Measurements from ENCODE around the gene RNF212.
"Not testable (repeated sequence)": the region's sequence is repeated elsewhere in the genome, so short reads cannot be mapped to it uniquely, and the experiment has no call there.

The RNF212 gene

GRCh38 chr4:1060121-1060520, 53.2 kb downstream of the RNF212 start:
- DNase-seq: no peak

DNA sequence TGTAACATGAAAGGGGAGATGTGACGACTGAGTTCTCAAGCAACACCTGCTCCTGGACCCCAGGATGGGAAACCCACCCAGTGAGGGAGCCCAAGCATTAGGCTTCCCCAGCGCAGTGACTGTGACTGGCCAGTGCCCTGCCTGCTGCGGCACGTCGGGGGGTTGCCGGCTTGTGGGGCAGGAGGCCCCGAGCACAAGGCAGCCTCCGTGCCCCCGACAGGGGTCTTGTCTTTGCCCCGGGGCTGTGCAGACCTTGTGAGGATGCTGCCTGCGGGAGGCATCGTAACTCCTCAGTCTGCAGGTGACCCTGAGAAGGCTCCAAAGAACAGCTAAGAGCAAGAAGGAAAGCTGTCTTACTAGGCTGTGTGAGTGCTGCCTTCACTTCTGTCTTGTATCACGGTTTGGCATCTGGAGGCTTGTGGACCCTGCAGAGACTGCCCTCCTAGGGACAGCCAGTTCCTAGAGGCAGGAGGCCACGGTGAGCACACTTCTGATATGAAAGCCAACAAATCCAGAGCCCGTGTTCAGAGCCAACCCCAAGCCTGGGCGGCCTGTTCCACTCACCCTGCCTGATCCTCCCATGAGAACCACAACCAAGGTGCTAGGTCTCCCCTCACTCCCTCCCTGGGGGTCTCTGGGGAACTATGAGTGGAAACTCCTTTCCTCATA, 54.2 kb downstream of the RNF212 start:
- DNase-seq: no peak

- no peak for DNase-seq
Measured at GRCh38 chr4:1058198-1058996, 55.0 kb downstream of the RNF212 start.

DNA sequence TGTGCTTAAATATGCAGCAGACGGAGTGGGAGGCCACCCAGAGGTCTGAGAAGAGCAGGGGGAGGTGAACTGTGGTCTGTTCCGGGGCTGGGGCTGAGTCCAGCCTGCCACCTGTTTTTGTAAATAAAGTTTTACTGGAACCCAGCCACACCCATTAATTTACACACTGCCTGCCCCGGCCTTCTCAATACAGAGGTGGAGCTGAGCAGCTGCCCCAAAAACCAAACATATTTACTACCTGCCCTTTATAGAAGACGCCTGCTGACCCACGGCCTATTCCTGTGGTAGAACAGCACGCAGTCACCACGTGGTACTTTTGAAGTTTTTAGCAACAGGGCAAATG, 56.0 kb downstream of the RNF212 start:
- no peak for DNase-seq

DNA sequence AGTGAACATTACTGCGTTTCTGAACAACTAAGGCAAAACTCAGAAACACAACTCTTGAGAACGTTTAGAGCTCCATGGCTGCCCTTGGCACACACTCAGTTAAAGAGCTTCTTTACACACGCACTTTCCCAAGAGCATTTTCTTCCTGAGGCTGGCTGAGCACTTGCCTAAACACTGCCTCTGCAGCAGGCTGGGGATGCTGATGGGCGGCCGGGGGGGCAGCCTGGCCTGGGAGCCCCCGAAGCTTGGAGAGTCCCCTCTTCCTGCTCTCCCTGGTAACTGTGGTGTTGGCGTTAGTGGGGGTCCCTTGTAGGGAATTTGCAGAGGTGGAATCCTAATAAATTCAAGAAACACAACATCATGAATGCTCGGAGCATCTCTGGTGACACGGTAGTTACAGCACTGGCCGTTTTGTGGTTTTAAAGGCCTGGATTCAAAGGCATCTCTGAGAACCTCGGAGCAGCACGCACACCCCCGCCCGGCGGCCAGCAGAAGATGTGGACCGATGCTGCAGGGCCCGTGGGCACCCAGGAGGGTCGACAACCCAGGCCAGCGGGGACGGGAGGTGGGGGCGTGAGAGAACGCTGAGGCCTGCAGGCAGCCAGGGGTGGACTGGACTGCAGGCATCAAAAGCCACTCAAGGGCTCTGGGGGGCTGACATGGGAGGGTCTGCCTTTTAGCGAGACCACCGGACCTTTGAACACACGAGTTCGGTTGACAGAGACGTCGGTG, 56.5 kb downstream of the RNF212 start:
- no peak for DNase-seq

- DNase-seq: no peak
Measured at GRCh38 chr4:1055721-1056590, 57.4 kb downstream of the RNF212 start.

- DNase-seq: not testable (repeated sequence)
Measured at GRCh38 chr4:1055243-1055701, 58.1 kb downstream of the RNF212 start.

DNA sequence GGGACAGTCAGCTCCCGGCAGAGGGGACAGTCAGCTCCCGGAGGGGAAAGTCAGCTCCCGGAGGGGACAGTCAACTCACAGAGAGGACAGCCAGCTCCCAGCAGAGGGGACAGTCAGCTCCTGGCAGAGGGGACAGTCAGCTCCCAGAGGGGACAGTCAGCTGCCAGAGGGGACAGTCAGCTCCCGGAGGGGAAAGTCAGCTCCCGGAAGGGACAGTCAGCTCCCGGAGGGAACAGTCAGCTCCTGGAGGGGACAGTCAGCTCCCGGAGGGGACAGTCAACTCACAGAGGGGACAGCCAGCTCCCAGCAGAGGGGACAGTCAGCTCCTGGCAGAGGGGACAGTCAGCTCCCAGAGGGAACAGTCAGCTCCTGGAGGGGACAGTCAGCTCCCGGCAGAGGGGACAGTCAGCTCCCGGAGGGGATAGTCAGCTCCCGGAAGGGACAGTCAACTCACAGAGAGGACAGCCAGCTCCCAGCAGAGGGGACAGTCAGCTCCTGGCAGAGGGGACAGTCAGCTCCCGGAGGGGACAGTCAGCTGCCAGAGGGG, 58.6 kb downstream of the RNF212 start:
- DNase-seq: not testable (repeated sequence)

DNA sequence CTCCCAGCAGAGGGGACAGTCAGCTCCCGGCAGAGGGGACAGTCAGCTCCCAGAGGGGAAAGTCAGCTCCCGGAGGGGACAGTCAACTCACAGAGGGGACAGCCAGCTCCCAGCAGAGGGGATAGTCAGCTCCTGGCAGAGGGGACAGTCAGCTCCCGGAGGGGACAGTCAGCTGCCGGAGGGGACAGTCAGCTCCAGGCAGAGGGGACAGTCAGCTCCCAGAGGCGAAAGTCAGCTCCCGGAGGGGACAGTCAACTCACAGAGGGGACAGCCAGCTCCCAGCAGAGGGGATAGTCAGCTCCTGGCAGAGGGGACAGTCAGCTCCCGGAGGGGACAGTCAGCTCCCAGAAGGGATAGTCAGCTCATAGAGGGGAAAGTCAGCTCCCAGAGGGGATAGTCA, 59.5 kb downstream of the RNF212 start:
- not testable (repeated sequence) for DNase-seq

GRCh38 chr4:1053080-1053661, 60.2 kb downstream of the RNF212 start:
- no peak for DNase-seq

GRCh38 chr4:1052231-1052671, 61.1 kb downstream of the RNF212 start:
- no peak for DNase-seq

GRCh38 chr4:1051472-1051871, 61.9 kb downstream of the RNF212 start:
- no peak for DNase-seq

GRCh38 chr4:1050486-1051213, 62.7 kb downstream of the RNF212 start:
- no peak for DNase-seq

DNA sequence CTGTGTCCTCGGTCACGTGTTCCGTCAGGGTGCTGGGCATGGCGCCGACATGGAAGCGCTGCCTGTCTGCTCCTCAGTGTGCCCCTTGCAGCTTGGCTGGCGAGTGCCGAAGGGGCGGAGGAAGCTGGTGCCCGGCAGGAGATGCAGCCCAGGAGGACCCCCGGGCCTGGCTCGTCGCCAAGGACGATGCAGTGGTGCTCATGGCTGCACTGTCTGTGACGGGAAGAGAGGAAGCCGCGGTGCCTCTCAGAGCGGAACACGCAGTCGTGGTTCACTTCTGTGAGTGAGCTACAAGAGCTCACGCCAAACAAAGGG, 63.8 kb downstream of the RNF212 start:
- no peak for DNase-seq

DNA sequence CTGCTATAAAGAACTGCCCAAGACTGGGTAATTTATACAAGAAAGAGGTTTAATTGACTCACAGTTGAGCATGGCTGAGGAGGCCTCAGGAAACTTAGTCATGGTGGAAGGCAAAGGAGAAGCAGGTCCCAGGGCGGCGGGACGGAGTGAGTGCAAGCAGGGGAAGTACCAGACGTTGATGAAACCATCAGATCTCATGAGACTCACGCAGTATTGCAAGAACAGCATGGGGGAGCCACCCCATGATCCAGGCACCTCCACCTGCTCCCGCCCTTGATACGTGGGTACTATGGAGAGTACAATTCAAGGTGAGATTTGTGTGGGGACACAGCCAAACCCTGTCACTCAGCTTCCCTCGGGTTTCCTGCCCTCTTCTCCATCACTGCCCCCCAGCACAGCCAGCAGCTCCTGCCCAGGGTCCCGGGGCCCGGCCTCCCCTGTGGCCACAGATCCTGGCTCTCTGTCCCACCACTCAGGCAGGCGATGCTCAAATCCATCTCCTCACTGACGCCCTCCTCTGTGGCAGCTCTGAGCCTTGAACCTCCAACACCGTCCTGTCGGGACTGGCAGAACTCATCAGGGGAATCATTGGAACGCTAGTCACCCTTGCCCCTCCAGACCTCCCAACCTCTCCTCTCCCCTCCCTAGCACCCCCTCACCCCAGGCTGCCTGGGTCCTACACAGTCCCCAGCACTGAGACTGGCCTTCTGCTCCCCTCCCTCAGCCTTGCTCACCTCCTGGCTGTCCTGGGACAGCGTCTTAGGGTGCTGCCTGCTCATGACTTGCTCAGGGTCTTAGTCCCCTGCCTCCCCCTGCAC, 64.4 kb downstream of the RNF212 start:
- no peak for DNase-seq

DNA sequence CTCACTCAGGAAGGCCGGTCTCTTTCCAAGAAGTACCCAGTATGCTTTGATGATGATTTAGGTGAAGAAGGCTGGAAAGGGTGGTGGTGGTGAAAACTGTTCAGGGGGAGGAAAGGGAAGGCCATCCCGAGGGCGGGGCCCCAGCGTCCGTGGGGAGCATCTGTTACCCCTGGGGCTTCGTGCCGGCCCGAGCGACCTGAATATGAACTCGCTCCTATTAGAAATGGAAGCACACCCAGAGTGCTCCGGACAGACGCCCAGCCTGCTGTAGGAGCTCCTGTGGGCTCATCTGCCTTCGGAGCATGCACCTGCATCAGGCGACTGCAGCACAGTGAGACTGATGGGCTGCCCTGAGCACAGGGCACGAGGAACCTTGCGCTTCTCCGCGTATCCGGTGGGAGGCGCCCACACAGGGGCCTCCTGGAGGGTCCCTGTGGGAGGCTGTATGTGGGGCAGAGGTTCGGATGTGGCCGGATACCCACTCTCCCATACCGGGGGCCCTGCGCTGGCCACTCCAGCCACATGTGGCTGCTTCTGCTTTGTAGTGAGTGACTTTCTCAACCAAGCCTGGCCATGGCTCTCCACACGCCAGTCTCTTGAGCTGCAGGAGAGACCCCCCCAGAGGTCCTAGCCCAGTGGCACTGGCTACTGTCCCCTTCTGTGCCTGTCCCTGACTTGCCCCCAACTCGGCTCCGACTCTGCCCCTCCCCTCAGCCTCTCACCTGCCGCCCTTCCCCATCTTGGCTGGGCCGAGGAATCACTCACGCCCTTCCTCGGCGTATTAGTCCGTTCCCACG, 65.2 kb downstream of the RNF212 start:
- DNase-seq: no peak

- DNase-seq: no peak
Measured at GRCh38 chr4:1047106-1047975, 66.0 kb downstream of the RNF212 start.

GRCh38 chr4:1046581-1047011, 66.8 kb downstream of the RNF212 start:
- not testable (repeated sequence) for DNase-seq

Data from NCI-H748 treated with DMSO at 0.1 percent for 48 hours (cell line).